Left forelimb (tissue), 1 donor: ENCODE data around the gene ZNF431.
A peak's percentile ranks its signal among the peaks of the same experiment; 100 is the strongest.
"Not testable (repeated sequence)": the region's sequence is repeated elsewhere in the genome, so short reads cannot be mapped to it uniquely, and the experiment has no call there.

Experiments used
- DNase-seq: peaks from one replicate; pipeline ENCODE4 v3.0.0-alpha.2; 2018; ENCODE audit warnings: low spot score

The ZNF431 gene

DNA sequence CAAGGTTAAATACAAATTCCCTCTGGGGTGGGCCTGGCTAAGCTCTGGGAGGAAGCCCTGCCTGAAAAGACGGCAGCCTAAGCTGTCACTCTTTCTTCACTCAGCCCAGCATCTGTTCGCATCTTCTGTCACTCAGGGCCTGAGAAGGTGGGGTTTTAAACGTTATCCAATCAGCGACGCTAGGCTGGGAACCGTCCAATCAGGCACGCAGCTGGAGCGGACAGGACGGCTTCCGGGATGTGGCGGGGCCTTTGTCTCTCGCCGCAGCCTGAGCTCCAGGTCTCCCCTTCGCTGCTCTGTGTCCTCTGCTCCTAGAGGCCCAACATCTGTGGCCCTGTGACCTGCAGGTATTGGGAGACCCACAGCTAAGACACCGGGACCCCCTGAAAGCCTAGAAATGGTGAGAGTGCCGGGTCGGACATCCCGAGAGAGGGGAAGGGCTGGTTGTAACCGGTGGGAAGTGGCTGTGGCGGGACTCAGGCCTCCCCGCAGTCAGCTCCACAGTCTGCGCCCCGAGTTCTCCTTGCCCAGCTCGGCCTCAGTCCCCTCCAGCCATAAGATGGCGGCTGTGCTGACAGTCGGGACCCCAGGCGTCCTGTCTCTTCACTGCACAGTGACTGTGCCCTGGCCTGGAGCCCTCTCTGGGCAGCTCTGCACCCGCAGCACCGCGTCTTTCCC, at the start of gene ZNF431:
Gene ZNF431, plus strand, starts transcription at position 254 of the 678 bp plus-strand sequence. Its CDS starts 144 bp downstream, at position 398.
- peak; percentile 92 for DNase-seq

DNA sequence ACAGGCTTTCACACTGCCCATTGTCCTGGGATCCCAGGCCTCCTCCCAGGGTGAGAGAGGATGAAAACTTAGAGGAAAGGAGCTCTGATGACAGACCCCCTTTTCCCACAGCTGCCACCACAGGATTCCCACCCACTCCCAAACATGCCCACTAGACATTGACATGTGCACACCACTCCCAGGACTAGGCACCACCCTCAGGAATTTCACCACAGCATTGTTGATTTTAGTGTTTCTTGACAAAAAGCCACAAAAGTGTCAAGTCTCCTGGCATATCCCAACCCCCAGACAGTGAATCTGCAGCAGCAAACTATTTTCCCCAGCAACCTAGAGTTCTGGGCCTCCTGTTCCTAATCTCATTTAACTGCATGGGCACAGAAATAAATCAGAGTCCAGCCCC, 49.7 kb upstream of the ZNF431 start:
- no peak for DNase-seq

DNA sequence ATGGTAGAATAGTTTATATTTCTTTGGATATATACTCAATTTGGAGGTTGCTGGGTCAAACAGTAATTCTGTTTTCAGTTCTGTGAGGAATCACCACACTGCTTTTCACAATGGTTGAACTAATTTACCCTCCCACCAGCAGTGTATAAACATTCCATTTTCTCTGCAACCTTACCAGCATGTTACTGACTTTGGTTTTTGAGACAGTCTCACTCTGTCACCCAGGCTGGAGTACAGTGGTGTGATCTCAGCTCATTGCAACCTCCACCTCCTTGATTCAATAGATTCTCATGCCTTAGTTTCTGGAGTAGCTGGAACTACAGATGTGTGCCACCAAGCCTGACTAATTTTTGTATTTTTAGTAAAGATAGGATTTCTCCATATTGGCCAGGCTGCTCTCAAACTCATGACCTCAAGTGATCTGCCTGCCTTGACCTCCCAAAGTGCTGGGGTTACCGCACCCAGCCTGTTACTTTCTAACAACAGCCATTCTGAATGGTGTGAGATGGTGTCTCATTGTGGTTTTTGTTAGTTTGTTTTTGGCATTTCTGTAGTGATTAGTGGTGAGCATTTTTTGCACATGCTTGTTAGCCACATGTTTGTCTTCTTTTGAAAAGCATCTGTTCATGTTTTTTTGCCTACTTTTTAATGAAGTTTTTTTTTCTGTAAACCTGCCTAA, 47.4 kb upstream of the ZNF431 start:
- DNase-seq = no peak

DNA sequence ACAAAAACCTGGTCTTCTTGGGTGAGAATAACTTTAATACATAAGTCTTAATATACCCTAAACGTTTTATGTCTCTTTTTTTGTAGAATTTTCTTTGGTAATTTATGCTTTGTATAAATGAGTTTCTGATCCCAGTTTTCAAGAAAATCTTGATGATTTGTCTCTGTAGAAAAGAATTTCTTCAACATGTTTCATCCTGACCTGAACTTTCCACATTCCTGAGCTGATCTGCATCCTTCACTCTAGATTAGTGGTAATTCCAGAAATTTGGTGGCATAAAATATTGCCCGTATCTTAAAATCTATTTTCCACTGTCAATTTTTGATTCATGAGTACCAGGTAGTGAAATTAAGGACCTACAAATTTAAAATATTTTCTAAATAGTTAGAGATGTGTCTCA, 43.5 kb upstream of the ZNF431 start:
- DNase-seq = no peak

DNA sequence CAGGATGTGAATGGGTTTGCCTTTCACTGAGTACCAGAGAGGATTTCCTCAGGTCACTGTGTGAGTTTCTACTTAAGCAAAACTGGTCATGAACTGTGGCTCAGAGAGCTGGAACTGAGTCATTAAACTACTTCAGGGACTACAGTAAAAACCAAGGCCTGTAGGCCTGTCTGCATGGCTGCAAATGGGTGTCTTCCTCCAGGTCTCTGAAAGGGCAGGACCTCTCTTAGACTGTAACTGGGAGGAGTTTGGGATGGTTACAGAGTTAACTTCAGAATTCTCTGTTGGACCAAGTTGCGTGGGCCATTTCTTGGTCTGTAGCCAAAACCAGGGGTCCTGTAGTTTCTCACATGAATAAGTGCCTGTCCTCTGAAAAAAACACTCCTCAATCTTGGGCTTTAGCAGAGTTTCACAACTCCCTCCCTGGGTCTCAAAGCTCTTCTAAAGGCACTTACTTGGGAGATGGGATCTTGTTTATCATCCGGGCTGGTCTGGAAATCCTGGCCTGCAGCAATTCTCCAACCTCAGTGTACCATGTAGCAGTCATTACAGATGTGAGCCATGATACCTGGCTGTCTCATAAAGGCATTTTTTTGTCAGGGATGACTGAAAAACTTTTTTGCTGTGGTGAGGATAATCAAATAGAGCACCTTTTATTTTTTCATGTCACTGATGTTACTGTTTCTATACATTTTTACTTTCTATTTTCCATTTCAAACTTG, 40.2 kb upstream of the ZNF431 start:
- no peak for DNase-seq

DNA sequence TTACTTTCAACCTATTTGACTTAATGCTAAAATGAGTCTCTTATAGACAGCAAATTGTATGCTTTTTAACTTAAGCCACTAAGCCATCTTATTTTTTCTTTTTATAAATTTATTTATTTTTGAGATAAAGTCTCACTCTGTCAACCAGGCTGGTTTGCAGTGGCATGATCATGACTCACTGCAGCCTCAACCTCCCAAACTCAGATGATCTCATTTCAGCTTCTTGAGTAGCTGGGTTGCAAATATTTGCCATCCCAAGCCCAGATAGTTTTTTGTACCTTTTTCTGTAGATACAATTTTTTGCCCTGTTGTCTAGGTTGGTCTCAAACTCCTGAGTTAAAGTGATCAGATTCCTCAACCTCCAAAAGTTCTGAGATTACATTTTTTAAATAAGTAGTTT, 32.7 kb upstream of the ZNF431 start:
- no peak for DNase-seq

DNA sequence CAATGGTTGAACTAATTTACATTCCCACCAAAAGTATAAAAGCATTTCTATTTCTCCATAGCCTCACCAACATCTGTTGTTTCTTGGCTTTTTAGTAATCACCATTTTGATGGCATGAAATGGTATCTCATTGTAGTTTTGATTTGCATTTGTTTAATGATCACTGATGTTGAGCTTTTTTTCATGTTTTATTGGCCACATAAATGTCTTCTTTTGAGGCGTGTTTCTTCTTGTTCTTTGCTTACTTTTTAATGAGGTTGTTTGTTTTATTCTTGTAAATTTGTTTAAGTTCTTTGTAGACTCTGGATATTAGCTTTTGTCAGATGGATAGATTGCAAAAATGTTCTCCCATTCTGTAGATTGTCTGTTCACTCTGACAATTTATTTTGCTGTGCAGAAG, 31.7 kb upstream of the ZNF431 start:
- no peak for DNase-seq

DNA sequence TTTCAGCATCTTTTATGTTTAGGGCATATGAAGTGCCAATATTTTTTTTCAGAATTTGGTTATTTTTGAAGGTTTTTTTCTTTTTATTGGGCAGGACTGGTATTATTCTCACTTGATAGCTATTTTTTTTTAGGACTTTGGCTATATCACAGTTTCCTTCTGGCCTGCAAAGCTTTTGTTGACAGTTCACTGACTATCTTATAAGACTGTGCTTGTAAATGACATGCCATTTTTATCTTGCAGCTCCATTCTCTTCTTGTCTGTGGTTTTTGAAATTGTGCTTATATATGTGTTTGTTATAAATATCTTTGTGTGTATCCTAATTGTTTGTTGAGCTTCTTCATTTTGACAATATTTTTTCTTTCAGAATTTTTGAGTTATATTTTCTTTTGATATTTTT, 26.4 kb upstream of the ZNF431 start:
- no peak for DNase-seq

DNA sequence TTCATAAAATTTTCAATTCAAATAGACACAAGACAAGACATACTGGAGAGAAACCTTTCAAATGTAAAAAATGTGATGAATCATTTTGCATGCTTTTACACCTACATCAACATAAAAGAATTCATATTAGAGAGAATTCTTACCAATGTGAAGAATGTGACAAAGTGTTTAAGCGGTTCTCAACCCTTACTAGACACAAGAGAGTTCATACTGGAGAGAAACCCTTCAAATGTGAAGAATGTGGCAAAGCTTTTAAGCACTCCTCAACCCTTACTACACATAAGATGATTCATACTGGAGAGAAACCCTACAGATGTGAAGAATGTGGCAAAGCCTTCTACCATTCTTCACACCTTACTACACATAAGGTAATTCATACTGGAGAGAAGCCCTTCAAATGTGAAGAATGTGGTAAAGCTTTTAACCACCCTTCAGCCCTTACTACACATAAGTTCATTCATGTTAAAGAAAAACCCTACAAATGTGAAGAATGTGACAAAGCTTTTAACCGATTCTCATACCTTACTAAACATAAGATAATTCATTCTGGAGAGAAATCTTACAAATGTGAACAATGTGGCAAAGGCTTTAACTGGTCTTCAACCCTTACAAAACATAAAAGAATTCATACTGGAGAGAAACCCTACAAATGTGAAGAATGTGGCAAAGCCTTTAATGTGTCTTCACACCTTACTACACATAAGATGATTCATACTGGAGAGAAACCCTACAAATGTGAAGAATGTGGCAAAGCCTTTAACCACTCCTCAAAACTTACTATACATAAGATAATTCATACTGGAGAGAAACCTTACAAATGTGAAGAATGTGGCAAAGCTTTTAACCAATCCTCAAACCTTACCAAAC, 24.6 kb upstream of the ZNF431 start:
- DNase-seq = no peak

DNA sequence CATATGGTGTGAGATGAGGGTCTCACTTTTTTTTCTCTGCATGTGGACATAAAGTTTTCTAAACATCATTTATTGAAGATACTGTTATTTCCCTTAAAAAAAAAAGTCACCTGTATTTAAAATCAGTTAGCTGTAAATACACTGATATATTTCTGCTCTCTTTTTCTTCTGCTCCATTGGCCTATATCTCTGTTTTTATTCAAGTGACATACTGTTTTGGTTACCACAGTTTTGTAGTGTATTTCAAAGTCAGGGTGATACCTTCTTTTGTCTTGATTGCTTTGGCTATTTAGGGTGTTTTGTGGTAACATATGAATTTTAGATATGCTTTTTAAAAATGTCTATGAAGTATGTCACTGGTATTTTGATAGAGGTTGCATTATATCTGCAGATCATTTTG, 15.8 kb upstream of the ZNF431 start:
- DNase-seq = no peak

DNA sequence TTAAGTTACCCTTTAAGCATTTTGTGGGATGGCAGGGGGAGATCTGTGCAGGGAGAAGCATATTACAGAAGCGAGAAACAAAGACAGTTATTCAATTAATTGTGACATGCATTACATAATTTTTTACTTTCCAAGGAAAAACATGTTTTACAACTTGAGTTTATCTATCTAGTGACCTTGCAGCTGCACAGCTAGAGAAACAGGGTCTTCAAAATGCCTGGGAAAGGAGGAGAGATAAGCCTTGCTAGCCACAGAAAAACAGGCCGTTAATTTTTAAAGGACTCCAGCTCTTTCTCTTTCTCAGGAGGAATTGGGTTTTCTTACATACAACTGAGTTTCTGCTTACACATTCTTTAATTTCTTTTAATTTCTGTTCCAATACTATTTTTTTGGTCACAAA, 14.8 kb upstream of the ZNF431 start:
- DNase-seq = no peak

DNA sequence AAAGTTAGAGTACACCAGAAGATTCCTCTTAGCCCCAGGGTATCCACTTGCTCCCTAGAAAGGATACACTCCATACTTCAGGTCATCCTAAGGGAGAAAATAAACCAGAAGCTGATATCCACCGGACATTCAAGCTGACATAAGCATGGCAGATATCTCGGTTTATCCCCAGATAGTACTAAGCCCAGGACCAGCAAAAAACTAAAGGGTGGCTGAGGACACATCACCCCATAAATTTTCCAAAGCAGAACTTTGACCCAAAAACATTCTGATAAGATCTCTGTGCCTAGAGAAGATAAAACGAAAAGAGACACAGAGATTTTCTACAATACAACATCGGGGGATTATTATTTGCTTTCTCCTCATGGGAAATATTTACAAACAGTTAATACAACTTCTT, 13.9 kb upstream of the ZNF431 start:
- DNase-seq = no peak

DNA sequence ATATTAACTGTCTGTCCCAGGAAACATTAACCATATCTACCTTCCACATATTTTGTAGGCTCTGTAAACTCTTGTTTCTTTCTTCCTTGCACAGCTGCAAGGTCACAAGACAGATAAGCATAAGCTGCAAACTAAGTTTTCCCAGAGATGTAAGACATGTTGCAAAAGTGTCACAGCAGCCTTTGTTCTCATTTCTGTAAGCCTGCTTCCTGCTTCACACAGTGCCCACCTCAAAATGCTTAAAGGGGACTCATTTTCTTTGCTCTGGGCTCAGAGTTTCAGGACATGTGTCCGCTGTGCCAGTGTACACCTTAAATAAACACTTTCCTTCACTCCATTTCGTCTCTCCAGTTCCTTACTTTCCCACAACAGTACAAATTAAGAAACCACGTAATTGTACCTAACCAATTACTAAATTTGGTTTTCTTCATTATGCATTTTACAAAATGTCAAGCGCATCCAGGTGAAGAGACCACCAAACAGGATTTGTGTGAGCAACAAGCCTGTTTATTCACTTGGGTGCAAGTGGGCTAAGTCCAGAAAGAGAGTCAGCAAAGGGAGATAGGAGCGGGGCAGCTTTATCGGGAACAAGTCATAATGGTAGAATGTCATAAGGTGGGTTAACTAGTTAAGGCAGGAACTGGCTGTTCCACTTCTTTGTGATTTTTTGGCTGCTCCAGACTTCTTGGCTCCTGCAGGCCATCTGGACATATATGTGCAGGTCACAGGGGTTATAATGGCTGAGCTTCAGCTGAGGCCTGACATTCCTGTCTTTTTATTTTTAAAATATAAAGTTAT, 12.7 kb upstream of the ZNF431 start:
- DNase-seq = no peak

DNA sequence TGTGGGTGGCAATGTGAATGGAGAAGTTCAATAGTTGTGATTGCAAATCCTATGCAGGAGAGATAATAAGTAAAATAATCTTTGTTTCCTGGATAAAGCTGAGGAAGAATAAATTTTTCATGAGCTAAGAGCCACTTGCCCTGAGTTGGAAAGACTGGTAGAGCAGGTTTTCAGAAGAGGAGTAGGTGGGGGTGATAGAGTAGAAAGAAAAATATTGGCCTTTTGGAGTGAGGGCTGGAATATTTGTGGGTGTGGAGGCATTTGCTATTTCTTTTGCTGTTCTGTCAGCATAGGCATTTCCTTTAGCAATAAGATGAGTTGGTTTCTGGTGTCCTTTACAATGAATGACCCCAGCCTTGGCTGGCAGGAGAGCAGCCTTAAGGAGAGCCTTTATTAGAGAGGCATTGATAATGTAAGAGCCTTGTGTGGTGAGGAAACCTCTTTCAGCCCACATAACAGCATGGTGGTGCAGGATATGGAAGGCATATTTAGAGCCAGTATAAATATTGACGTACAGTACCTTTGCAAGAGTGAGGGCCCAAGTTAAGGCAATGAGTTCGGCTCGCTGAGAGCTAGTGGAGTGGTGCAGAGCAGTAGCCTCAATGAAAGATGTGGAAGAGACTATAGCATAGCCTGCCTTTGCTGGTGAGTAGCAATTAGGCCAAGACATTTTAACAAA, 11.6 kb upstream of the ZNF431 start:
- DNase-seq = no peak

DNA sequence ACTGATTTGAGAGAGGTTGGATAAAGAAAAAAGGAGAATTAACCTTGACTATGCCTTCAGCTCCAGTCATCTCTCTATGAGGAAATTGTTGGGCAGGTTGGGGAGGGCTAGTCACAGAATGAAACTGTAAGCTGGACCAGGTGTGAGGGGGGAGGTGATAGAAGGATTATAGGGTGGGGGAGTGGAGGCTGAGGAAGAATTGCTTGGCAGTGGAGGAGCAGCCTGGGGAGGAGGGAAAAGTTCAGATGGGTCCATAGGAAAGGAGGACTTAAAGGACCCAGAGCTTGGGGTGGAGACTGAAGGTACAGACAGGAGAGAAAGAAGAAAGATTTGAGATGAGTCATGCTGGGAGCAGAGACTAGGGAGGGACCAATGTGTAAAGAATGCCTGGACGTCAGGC, 8.2 kb upstream of the ZNF431 start:
- DNase-seq = no peak

DNA sequence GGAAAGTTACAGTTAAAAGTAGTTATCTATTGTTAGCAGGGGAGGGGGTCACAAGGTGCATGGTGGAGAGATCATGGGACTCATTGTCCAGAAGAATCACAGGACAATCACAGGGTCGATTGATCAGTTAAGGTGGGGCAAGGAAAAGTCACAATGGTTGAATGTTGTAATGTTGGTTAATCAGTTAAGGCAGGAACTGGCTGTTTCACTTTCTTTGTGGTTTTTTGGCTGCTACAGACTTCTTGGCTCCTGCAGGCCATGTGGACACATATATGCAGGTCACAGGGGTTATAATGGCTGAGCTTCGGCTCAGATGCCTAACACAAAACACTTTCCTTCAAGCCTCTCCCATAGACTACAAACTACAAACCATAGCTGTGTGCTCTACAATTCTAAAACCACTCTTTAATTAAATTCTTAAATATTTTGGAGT, 6.9 kb upstream of the ZNF431 start:
- no peak for DNase-seq

DNA sequence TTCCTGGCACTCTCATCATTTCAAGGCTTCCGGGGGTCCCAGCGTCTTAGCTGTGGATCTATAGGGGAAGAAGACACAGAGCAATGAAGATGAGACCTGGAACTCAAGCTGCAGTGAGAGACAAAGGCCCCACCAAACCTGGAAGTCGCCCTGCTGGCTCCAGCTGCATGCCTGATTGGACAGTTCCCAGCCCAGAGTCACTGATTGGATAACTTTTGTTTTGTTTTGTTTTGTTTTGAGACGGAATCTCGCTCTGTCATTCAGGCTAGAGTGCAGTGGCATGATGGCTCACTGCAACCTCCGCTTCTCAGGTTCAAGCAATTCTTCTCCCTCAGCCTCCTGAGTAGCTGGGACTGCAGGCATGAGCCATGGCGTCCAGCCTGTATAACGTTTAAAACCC, 6.4 kb upstream of the ZNF431 start:
- DNase-seq = no peak

DNA sequence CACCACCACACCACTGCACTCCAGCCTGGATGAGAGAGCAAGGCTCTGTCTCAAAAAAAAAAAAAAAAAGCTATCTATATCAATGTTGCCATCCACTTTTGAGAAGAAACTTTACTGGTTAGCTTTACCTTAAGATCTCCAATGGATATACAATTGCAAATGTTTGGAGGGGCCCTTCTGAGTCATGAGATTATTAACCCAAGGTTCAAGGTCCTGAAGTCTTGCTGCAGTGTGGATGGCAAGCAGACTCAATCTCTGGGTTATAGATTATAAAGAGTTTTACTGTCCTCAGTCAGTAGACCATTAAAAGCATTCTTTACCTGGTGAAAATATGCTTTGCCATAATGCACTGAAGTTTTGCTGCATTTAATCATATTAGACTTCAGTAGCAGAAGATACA, 3.7 kb upstream of the ZNF431 start:
- no peak for DNase-seq

DNA sequence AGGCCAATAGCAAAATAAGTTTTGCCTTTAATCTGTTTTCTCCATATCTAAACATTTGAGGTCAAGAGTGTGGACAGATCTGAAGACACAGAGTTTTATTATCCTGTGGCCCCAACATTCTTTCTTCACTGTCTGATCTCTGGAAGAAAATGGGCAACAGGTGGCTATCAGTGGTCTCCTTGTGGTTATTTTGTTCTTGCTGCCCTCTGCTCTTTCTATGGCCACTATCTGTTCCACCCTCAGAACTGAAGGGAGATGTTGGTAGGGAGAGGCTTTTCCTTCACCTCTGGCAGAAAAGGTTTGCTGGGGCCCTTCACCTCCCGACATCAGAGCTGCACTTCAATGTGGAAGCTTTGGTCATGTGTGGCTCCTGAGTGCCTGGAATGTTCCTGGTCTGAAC, 834 bp upstream of the ZNF431 start:
- not testable (repeated sequence) for DNase-seq

DNA sequence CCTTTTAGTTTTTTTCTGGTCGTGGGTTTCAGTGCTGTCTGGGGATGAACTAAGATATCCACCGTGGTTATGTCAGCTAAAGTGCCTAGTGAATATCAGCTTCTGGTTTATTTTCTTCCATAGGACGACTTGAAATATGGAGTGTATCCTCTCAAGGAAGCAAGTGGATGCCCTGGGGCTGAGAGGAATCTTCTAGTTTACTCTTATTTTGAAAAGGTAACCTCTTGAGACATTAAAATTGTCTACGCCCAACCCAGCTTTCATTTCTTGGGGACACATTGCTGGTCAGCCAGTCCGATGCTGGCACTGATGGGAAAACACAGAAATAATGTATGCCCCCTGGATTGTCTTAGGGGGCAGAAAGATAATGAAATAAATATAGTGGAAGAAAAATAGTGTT, 1.6 kb downstream of the ZNF431 start:
- no peak for DNase-seq

DNA sequence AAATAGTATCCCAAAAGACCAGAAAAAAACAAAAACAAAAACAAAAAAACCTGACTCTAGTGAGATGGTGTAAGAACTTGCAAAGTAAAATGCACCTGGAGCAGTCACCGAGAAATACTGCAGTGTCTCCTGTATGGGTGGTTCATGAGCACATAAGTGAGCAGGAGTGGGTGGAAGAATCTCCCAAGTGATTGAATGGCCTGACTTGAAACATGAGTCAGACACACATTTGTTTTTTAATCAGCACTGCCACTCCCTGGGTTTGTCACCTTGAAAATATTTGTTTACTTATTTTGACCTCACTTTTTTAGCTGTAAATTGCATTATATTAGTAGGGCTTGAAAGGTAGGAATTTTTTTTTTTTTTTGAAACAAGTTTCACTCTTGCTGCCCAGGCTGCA, 2.0 kb downstream of the ZNF431 start:
- no peak for DNase-seq
